GM10847 (cell line): ENCODE results near the gene TRAPPC3.

Experiments
- POLR2A ChIP-seq: IDR thresholded peaks from 2 replicates; pipeline ENCODE4 v1.6.1; 2011; ENCODE audit not compliant: insufficient read length; ENCODE audit errors: extremely low read depth

Gene TRAPPC3

GRCh38 chr1:36172017-36172747 is 22.9 kb upstream of the TRAPPC3 start:
- no peak for TF ChIP-seq POLR2A

- TF ChIP-seq POLR2A: no peak
Observed at GRCh38 chr1:36170643-36171412, 21.5 kb upstream of the TRAPPC3 start.

GRCh38 chr1:36168514-36168913 is 19.2 kb upstream of the TRAPPC3 start:
- no peak for TF ChIP-seq POLR2A

- no peak for TF ChIP-seq POLR2A
Observed at GRCh38 chr1:36166938-36167905, 17.9 kb upstream of the TRAPPC3 start.

- TF ChIP-seq POLR2A: no peak
Observed at GRCh38 chr1:36166136-36166535, 16.9 kb upstream of the TRAPPC3 start.

GRCh38 chr1:36165145-36165544 is 15.9 kb upstream of the TRAPPC3 start:
- TF ChIP-seq POLR2A: no peak

GRCh38 chr1:36164361-36164760 is 15.1 kb upstream of the TRAPPC3 start:
- no peak for TF ChIP-seq POLR2A

- no peak for TF ChIP-seq POLR2A
Observed at GRCh38 chr1:36163426-36163825, 14.1 kb upstream of the TRAPPC3 start.

GRCh38 chr1:36162680-36163239 is 13.5 kb upstream of the TRAPPC3 start:
- no peak for TF ChIP-seq POLR2A

GRCh38 chr1:36161641-36162531 is 12.6 kb upstream of the TRAPPC3 start:
- no peak for TF ChIP-seq POLR2A

- peak; percentile 56 for TF ChIP-seq POLR2A
Observed at GRCh38 chr1:36160949-36161485, 11.7 kb upstream of the TRAPPC3 start.

GRCh38 chr1:36160388-36160948 is 11.2 kb upstream of the TRAPPC3 start:
- TF ChIP-seq POLR2A: no peak

- TF ChIP-seq POLR2A: no peak
Observed at GRCh38 chr1:36159614-36160387, 10.5 kb upstream of the TRAPPC3 start.
